ENCODE results near the gene ITM2C. TPM values are rescaled to one million over a fixed set of nuclear protein-coding genes. Genes with fewer than 3 reads are reported as not detected.

Gene ITM2C
- total and polyA plus RNA-seq, 2 of the 13 experiments (the other 11 are each of a cell fraction or from before 2014, with no cell fraction given) = 70.5 to 270 TPM

DNA sequence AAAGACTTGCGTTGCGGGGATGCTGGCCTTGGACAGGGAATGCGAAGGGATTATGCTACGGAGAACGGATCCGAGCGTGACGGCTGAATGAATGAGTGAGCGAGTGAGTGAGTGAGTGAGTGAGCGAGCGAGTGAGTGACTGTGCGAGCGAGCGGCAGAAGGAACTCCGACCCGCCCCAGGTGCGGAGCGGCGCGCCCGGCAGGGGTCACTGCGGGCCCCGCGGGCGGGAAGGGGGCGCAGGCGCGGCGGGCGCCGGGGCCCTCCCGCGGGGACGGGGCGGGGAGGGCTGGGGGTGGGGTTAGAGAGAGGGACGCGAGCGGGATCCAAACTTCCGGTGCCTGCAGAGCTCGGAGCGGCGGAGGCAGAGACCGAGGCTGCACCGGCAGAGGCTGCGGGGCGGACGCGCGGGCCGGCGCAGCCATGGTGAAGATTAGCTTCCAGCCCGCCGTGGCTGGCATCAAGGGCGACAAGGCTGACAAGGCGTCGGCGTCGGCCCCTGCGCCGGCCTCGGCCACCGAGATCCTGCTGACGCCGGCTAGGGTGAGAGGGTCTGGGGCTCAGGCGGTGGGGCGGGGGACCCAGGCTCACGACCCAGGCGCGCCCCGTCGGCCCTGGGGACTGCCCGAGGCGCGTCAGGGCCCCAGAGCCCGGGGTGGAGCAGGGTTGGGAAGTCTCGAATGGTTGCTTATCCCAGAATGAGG lies at the start of gene ITM2C (continued):
- TF ChIP-seq TBL1XR1 (IDR thresholded peaks at IDR 0.05; ENCODE audit: borderline replicate concordance, low read length, partially characterized antibody) (no peak), BORCS8-MEF2B (CRISPR knock-in tag; IDR thresholded peaks at IDR 0.05) (peak; percentile 33; the same call in 1 of the 2 replicates), ZNF460 (CRISPR knock-in tag; IDR thresholded peaks at IDR 0.05; ENCODE audit: borderline replicate concordance) (no peak), SMC3 (IDR thresholded peaks at IDR 0.05; ENCODE audit: low read length) (no peak), RXRA (CRISPR knock-in tag; IDR thresholded peaks at IDR 0.05) (no peak), ATF7 (IDR thresholded peaks at IDR 0.05) (no peak), ATF7 (CRISPR knock-in tag; IDR thresholded peaks at IDR 0.05) (no peak), ZZZ3 (CRISPR knock-in tag; IDR thresholded peaks at IDR 0.05; ENCODE audit: borderline replicate concordance) (no peak), ZSCAN22 (CRISPR knock-in tag; IDR thresholded peaks at IDR 0.05) (no peak), TOE1 (CRISPR knock-in tag; IDR thresholded peaks at IDR 0.05) (no peak), KDM6A (CRISPR knock-in tag; IDR thresholded peaks at IDR 0.05; ENCODE audit: low read depth) (no peak), ZKSCAN1 (IDR thresholded peaks at IDR 0.05; ENCODE audit: low read length) (no peak), CENPX (CRISPR knock-in tag; IDR thresholded peaks at IDR 0.05) (no peak), NFIB (CRISPR knock-in tag; IDR thresholded peaks at IDR 0.05; ENCODE audit: borderline replicate concordance) (no peak)
- TF ChIP-seq, protein P1, sequence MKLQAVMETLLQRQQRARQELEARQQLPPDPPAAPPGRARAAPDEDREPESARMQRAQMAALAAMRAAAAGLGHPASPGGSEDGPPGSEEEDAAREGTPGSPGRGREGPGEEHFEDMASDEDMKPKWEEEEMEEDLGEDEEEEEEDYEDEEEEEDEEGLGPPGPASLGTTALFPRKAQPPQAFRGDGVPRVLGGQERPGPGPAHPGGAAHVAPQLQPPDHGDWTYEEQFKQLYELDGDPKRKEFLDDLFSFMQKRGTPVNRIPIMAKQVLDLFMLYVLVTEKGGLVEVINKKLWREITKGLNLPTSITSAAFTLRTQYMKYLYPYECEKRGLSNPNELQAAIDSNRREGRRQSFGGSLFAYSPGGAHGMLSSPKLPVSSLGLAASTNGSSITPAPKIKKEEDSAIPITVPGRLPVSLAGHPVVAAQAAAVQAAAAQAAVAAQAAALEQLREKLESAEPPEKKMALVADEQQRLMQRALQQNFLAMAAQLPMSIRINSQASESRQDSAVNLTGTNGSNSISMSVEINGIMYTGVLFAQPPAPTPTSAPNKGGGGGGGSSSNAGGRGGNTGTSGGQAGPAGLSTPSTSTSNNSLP (IDR thresholded peaks at IDR 0.05; ENCODE audit: low read depth, low read length) = no peak
- TF ChIP-seq, protein P2, sequence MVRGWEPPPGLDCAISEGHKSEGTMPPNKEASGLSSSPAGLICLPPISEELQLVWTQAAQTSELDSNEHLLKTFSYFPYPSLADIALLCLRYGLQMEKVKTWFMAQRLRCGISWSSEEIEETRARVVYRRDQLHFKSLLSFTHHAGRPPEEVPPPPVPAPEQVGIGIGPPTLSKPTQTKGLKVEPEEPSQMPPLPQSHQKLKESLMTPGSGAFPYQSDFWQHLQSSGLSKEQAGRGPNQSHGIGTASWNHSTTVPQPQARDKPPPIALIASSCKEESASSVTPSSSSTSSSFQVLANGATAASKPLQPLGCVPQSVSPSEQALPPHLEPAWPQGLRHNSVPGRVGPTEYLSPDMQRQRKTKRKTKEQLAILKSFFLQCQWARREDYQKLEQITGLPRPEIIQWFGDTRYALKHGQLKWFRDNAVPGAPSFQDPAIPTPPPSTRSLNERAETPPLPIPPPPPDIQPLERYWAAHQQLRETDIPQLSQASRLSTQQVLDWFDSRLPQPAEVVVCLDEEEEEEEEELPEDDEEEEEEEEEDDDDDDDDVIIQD (CRISPR knock-in tag; IDR thresholded peaks at IDR 0.05; ENCODE audit: low read depth) = no peak
- TF ChIP-seq, protein P3, sequence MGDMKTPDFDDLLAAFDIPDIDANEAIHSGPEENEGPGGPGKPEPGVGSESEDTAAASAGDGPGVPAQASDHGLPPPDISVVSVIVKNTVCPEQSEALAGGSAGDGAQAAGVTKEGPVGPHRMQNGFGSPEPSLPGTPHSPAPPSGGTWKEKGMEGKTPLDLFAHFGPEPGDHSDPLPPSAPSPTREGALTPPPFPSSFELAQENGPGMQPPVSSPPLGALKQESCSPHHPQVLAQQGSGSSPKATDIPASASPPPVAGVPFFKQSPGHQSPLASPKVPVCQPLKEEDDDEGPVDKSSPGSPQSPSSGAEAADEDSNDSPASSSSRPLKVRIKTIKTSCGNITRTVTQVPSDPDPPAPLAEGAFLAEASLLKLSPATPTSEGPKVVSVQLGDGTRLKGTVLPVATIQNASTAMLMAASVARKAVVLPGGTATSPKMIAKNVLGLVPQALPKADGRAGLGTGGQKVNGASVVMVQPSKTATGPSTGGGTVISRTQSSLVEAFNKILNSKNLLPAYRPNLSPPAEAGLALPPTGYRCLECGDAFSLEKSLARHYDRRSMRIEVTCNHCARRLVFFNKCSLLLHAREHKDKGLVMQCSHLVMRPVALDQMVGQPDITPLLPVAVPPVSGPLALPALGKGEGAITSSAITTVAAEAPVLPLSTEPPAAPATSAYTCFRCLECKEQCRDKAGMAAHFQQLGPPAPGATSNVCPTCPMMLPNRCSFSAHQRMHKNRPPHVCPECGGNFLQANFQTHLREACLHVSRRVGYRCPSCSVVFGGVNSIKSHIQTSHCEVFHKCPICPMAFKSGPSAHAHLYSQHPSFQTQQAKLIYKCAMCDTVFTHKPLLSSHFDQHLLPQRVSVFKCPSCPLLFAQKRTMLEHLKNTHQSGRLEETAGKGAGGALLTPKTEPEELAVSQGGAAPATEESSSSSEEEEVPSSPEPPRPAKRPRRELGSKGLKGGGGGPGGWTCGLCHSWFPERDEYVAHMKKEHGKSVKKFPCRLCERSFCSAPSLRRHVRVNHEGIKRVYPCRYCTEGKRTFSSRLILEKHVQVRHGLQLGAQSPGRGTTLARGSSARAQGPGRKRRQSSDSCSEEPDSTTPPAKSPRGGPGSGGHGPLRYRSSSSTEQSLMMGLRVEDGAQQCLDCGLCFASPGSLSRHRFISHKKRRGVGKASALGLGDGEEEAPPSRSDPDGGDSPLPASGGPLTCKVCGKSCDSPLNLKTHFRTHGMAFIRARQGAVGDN (CRISPR knock-in tag; IDR thresholded peaks at IDR 0.05) = peak; percentile 77
- TF ChIP-seq, protein P4, sequence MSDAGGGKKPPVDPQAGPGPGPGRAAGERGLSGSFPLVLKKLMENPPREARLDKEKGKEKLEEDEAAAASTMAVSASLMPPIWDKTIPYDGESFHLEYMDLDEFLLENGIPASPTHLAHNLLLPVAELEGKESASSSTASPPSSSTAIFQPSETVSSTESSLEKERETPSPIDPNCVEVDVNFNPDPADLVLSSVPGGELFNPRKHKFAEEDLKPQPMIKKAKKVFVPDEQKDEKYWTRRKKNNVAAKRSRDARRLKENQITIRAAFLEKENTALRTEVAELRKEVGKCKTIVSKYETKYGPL (CRISPR knock-in tag; IDR thresholded peaks at IDR 0.05) = 0 out of 2 replicates have a peak, but pooled peaks have one; percentile 24
- TF ChIP-seq, protein P5, sequence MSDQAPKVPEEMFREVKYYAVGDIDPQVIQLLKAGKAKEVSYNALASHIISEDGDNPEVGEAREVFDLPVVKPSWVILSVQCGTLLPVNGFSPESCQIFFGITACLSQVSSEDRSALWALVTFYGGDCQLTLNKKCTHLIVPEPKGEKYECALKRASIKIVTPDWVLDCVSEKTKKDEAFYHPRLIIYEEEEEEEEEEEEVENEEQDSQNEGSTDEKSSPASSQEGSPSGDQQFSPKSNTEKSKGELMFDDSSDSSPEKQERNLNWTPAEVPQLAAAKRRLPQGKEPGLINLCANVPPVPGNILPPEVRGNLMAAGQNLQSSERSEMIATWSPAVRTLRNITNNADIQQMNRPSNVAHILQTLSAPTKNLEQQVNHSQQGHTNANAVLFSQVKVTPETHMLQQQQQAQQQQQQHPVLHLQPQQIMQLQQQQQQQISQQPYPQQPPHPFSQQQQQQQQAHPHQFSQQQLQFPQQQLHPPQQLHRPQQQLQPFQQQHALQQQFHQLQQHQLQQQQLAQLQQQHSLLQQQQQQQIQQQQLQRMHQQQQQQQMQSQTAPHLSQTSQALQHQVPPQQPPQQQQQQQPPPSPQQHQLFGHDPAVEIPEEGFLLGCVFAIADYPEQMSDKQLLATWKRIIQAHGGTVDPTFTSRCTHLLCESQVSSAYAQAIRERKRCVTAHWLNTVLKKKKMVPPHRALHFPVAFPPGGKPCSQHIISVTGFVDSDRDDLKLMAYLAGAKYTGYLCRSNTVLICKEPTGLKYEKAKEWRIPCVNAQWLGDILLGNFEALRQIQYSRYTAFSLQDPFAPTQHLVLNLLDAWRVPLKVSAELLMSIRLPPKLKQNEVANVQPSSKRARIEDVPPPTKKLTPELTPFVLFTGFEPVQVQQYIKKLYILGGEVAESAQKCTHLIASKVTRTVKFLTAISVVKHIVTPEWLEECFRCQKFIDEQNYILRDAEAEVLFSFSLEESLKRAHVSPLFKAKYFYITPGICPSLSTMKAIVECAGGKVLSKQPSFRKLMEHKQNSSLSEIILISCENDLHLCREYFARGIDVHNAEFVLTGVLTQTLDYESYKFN (CRISPR knock-in tag; conservative IDR thresholded peaks at IDR 0.05) = peak; percentile 50; the same call in 1 of the 2 replicates
